ENCODE data around the gene CSTB.

Gene CSTB

DNA sequence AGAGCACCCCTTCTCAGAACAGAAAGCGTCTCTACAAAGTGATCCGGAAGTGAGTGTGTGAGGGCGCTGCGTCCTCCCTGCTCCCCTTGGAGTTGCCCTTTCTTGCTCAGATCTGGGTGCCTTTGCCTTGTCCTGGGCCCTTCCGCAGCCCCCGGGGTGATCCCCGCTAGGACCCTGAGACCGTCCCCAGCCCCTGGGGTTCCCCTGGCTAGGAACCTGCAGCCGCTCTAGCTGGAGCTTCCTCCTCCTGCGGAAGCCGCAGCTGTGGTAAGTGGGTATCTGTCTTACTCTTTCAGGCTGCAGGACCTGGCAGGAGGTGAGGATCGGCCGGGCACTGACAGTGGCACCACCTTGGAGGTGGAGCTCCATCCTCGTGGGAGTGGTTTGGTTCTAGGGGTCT is 24.5 kb upstream of the CSTB start:
- Histone ChIP-seq H3K36me3 (ENCODE audit: control insufficient read depth in 2 of 2, insufficient read depth in 2 of 2, low read length in 2 of 2) (peaks cover 31 to 73% of the 10 kb centered on the region in 2 donors), H3K27ac (ENCODE audit: low read depth in 2 of 2, low read length in 2 of 2) (no peak overlapping the region), H3K4me1 (ENCODE audit: control insufficient read depth in 2 of 2, insufficient read depth in 2 of 2, low read length in 2 of 2) (no peaks in the 10 kb centered on the region), H3K9ac (ENCODE audit: low read depth in 1 of 2, low read length in 2 of 2) (no peak overlapping the region), H3K27me3 (ENCODE audit: control insufficient read depth in 2 of 2, insufficient read depth in 2 of 2, low read length in 2 of 2) (no peaks in the 10 kb centered on the region), H3K9me3 (ENCODE audit: control insufficient read depth in 2 of 2, low read length in 2 of 2) (no peaks in the 10 kb centered on the region), H3K4me3 (ENCODE audit: low read length in 2 of 2) (no peak overlapping the region)

DNA sequence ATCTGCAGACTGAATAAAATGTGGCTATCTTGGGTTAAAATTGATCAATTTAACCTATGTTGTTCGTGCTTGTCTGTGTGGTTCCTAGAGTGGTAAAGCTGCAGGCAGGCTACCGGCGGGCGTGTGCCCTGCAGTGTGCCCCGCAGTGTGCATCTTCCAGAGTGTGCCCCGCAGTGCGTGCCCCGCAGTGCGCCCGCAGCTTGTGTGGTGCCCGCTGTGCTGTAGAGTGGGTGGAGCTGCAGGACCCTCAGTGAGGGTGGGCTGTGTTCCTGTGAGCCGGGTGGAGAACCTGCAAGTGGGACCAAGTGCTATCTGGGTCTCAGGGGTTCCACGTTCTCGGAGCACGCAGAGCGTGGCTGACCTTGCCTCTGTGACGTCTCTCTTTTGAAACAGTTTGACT is 24.0 kb upstream of the CSTB start:
- H3K4me1 ChIP-seq (ENCODE audit: control insufficient read depth in 2 of 2, insufficient read depth in 2 of 2, low read length in 2 of 2), result no peaks in the 10 kb centered on the region
- H3K9me3 ChIP-seq (ENCODE audit: control insufficient read depth in 2 of 2, low read length in 2 of 2), result no peaks in the 10 kb centered on the region
- no peak overlapping the region for H3K9ac ChIP-seq (ENCODE audit: low read depth in 1 of 2, low read length in 2 of 2)
- peaks cover 35 to 77% of the 10 kb centered on the region in 2 donors for H3K36me3 ChIP-seq (ENCODE audit: control insufficient read depth in 2 of 2, insufficient read depth in 2 of 2, low read length in 2 of 2)
- H3K27ac ChIP-seq (ENCODE audit: low read depth in 2 of 2, low read length in 2 of 2), result no peak overlapping the region
- no peak overlapping the region for H3K4me3 ChIP-seq (ENCODE audit: low read length in 2 of 2)
- H3K27me3 ChIP-seq (ENCODE audit: control insufficient read depth in 2 of 2, insufficient read depth in 2 of 2, low read length in 2 of 2), result no peaks in the 10 kb centered on the region

DNA sequence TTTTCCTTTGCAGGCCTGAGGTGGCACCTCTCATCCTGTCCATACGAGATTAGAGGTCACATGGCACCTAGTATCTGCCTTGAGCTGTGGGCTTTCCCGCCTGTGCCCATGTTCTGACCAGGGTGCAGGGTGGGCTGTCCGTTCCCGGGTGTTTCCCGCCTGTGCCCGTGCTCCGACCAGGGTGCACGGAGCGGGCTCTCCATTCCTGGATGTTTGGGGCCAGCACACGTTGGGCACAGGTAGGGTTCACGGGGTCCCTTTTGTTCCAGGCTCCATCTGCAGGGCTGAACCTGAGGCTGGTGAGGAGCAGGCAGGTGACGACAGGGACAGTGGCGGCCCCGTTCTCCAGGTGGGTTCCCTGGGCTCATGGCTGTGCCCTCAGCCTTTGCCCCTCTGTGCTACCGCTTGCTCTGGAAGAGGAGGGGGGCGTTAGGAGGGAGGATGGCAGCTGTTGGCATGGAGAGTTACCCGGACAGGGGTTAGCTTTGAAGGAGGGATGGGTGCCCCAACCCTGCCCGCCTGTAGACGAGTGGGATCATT is 23.3 kb upstream of the CSTB start:
- Histone ChIP-seq H3K27me3 (ENCODE audit: control insufficient read depth in 2 of 2, insufficient read depth in 2 of 2, low read length in 2 of 2) (no peaks in the 10 kb centered on the region), H3K9me3 (ENCODE audit: control insufficient read depth in 2 of 2, low read length in 2 of 2) (no peaks in the 10 kb centered on the region), H3K4me1 (ENCODE audit: control insufficient read depth in 2 of 2, insufficient read depth in 2 of 2, low read length in 2 of 2) (no peaks in the 10 kb centered on the region), H3K36me3 (ENCODE audit: control insufficient read depth in 2 of 2, insufficient read depth in 2 of 2, low read length in 2 of 2) (peaks cover 37 to 85% of the 10 kb centered on the region in 2 donors), H3K27ac (ENCODE audit: low read depth in 2 of 2, low read length in 2 of 2) (no peak overlapping the region), H3K4me3 (ENCODE audit: low read length in 2 of 2) (no peak overlapping the region), H3K9ac (ENCODE audit: low read depth in 1 of 2, low read length in 2 of 2) (no peak overlapping the region)

DNA sequence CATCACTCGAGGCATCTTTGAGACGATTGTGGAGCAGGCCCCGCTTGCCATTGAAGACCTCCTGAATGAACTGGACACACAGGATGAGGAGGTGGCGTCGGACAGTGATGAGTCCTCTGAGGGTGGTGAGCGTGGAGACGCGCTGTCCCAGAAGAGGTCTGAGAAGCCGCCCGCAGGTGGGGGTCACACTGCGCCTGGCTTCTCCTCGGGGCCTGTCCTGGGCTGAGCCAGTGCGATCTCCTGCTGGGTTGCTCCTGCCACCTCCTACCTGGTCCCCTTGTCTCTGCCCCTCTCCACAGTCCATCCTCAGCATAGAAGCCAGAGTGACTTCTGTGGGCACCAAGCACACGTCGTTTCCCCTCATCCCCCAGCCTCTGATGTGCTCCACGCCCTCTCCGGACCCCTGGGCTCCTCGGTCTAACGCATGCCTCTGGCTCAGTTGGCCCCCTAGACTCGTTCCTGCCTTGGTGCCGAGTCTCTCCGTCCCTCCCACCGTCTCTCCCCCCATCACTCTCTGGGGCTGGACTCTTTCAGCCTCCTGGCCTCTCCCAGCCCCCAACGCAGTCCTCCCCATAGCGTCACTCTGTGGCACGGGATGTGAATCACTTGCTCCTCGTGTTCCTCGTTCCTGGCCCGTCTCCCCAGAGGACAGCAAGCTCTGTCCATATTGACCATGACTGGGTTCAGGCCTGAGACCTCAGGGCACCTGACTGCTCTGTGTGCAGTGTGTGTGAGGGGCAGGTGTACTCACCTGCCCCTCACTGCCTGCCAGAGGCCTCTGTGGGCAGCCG is 22.0 kb upstream of the CSTB start:
- Histone ChIP-seq H3K9me3 (ENCODE audit: control insufficient read depth in 2 of 2, low read length in 2 of 2) (no peaks in the 10 kb centered on the region), H3K9ac (ENCODE audit: low read depth in 1 of 2, low read length in 2 of 2) (no peak overlapping the region), H3K4me1 (ENCODE audit: control insufficient read depth in 2 of 2, insufficient read depth in 2 of 2, low read length in 2 of 2) (no peaks in the 10 kb centered on the region), H3K4me3 (ENCODE audit: low read length in 2 of 2) (no peak overlapping the region), H3K27ac (ENCODE audit: low read depth in 2 of 2, low read length in 2 of 2) (no peak overlapping the region), H3K36me3 (ENCODE audit: control insufficient read depth in 2 of 2, insufficient read depth in 2 of 2, low read length in 2 of 2) (peaks cover 45 to 90% of the 10 kb centered on the region in 2 donors), H3K27me3 (ENCODE audit: control insufficient read depth in 2 of 2, insufficient read depth in 2 of 2, low read length in 2 of 2) (no peaks in the 10 kb centered on the region)

DNA sequence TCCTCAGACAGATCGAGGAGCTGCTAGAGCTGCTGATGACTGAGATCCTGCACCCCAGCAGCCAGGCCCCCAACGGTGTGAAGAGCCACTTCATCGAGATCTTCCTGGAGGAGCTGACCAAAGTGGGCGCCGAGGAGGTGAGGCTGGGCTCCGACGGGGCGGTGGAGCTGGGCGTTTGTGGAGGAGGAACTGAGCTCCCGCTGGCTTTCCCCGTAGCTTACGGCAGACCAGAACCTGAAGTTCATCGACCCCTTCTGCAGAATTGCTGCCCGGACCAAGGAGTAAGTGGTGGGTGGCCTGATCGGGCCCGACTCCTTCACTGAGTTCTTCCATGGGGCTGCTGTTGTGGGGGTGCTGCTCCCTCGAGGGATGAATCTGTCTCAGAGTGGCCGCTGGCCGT is 21.3 kb upstream of the CSTB start:
- Histone ChIP-seq H3K9ac (ENCODE audit: low read depth in 1 of 2, low read length in 2 of 2) (no peak overlapping the region), H3K27me3 (ENCODE audit: control insufficient read depth in 2 of 2, insufficient read depth in 2 of 2, low read length in 2 of 2) (no peaks in the 10 kb centered on the region), H3K4me1 (ENCODE audit: control insufficient read depth in 2 of 2, insufficient read depth in 2 of 2, low read length in 2 of 2) (no peaks in the 10 kb centered on the region), H3K9me3 (ENCODE audit: control insufficient read depth in 2 of 2, low read length in 2 of 2) (no peaks in the 10 kb centered on the region), H3K36me3 (ENCODE audit: control insufficient read depth in 2 of 2, insufficient read depth in 2 of 2, low read length in 2 of 2) (peaks cover 43 to 88% of the 10 kb centered on the region in 2 donors), H3K27ac (ENCODE audit: low read depth in 2 of 2, low read length in 2 of 2) (no peak overlapping the region), H3K4me3 (ENCODE audit: low read length in 2 of 2) (no peak overlapping the region)

DNA sequence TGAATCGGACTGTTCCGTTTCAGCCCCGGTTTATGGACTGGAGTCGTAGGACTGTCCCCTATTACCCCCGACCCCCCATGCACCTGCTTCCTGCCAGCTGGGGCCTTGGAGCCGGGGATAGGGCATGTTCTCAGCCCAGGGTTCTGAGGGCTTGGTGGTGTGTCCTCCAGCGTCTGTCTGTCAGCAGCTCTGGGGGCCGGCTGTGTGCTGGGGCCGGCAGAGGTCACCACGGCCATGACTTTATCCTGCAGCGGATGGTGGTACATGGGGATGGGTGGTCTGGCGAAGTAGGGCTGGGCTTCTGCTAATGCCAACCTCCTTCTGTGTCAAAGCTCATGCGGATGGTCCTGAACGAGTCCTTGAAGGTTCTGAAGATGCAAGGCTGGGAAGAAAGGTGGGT is 18.7 kb upstream of the CSTB start:
- Histone ChIP-seq H3K9ac (ENCODE audit: low read depth in 1 of 2, low read length in 2 of 2) (no peak overlapping the region), H3K36me3 (ENCODE audit: control insufficient read depth in 2 of 2, insufficient read depth in 2 of 2, low read length in 2 of 2) (peaks cover 37 to 70% of the 10 kb centered on the region in 2 donors), H3K9me3 (ENCODE audit: control insufficient read depth in 2 of 2, low read length in 2 of 2) (no peaks in the 10 kb centered on the region), H3K27me3 (ENCODE audit: control insufficient read depth in 2 of 2, insufficient read depth in 2 of 2, low read length in 2 of 2) (no peaks in the 10 kb centered on the region), H3K4me3 (ENCODE audit: low read length in 2 of 2) (no peak overlapping the region), H3K4me1 (ENCODE audit: control insufficient read depth in 2 of 2, insufficient read depth in 2 of 2, low read length in 2 of 2) (peaks cover 13 to 14% of the 10 kb centered on the region in 2 donors), H3K27ac (ENCODE audit: low read depth in 2 of 2, low read length in 2 of 2) (no peak overlapping the region)

DNA sequence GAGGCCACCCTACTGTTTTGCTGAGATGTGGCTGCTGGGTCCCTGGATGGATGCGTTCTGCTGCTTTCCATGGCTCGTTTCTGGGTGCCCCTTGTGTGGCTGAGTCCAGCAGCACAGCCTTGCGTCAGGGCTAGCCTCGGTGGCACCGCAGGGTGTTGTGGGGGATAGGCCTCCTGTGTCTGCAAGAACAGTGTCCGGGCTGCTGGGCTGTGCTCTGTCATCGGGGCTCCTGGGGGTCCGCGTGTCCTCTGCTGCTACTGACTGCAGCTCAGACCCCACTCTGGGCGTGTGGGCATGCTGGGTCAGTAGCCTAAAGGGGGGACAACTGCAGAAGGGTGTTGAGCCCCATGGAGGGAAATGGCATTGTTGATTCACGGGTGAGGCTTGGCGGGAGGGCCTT is 18.2 kb upstream of the CSTB start:
- no peak overlapping the region for H3K9ac ChIP-seq (ENCODE audit: low read depth in 1 of 2, low read length in 2 of 2)
- H3K4me3 ChIP-seq (ENCODE audit: low read length in 2 of 2), result no peak overlapping the region
- H3K9me3 ChIP-seq (ENCODE audit: control insufficient read depth in 2 of 2, low read length in 2 of 2), result no peaks in the 10 kb centered on the region
- H3K27ac ChIP-seq (ENCODE audit: low read depth in 2 of 2, low read length in 2 of 2), result no peak overlapping the region
- H3K27me3 ChIP-seq (ENCODE audit: control insufficient read depth in 2 of 2, insufficient read depth in 2 of 2, low read length in 2 of 2), result no peaks in the 10 kb centered on the region
- peaks cover 14 to 15% of the 10 kb centered on the region in 2 donors for H3K4me1 ChIP-seq (ENCODE audit: control insufficient read depth in 2 of 2, insufficient read depth in 2 of 2, low read length in 2 of 2)
- peaks cover 37 to 67% of the 10 kb centered on the region in 2 donors for H3K36me3 ChIP-seq (ENCODE audit: control insufficient read depth in 2 of 2, insufficient read depth in 2 of 2, low read length in 2 of 2)

DNA sequence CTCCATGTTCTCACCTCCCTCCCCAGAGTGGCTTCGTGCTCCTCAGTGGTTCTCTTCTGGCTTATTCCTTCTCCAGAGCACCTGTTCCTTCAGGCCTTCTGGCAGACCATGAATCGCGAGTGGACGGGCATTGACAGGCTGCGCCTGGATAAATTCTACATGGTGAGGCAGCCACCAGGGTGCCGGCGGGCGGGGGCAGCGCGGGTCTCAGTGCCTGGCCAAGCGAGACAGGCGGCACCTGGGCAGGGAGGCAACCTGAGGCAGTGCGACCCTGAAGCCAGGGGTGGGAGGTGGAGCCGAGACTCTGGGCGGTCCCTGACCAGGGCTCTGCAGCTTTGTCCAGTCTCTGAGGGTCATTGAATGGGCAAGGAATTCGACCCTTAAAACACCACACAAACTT is 17.1 kb upstream of the CSTB start:
- Histone ChIP-seq H3K4me3 (ENCODE audit: low read length in 2 of 2) (no peak overlapping the region), H3K27ac (ENCODE audit: low read depth in 2 of 2, low read length in 2 of 2) (no peak overlapping the region), H3K27me3 (ENCODE audit: control insufficient read depth in 2 of 2, insufficient read depth in 2 of 2, low read length in 2 of 2) (no peaks in the 10 kb centered on the region), H3K36me3 (ENCODE audit: control insufficient read depth in 2 of 2, insufficient read depth in 2 of 2, low read length in 2 of 2) (peaks cover 37 to 58% of the 10 kb centered on the region in 2 donors), H3K4me1 (ENCODE audit: control insufficient read depth in 2 of 2, insufficient read depth in 2 of 2, low read length in 2 of 2) (peaks cover 14 to 15% of the 10 kb centered on the region in 2 donors), H3K9me3 (ENCODE audit: control insufficient read depth in 2 of 2, low read length in 2 of 2) (no peaks in the 10 kb centered on the region), H3K9ac (ENCODE audit: low read depth in 1 of 2, low read length in 2 of 2) (no peak overlapping the region)

DNA sequence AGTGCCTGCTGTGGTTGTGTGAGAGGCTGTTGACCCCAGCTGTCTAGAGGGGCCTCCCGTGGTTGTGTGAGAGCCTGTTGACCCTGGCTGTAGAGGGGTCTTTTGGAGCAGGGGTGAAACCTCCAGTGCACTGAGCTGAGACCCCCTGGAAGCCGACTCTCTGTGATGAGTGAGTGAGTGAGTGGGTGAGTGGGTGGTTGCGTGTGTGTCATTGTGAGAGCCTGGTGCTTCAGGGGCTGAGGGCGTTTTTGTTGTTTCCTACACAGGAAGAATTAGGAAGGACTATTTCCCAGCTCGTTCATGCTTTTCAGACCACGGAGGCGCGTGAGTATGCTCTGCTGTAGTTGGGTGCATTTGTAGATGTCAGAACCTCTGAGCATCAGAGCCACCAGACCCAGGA is 16.3 kb upstream of the CSTB start:
- no peak overlapping the region for H3K27ac ChIP-seq (ENCODE audit: low read depth in 2 of 2, low read length in 2 of 2)
- H3K9me3 ChIP-seq (ENCODE audit: control insufficient read depth in 2 of 2, low read length in 2 of 2), result no peaks in the 10 kb centered on the region
- H3K4me1 ChIP-seq (ENCODE audit: control insufficient read depth in 2 of 2, insufficient read depth in 2 of 2, low read length in 2 of 2), result peaks cover 14 to 15% of the 10 kb centered on the region in 2 donors
- no peak overlapping the region for H3K4me3 ChIP-seq (ENCODE audit: low read length in 2 of 2)
- no peaks in the 10 kb centered on the region for H3K27me3 ChIP-seq (ENCODE audit: control insufficient read depth in 2 of 2, insufficient read depth in 2 of 2, low read length in 2 of 2)
- H3K9ac ChIP-seq (ENCODE audit: low read depth in 1 of 2, low read length in 2 of 2), result no peak overlapping the region
- peaks cover 32 to 49% of the 10 kb centered on the region in 2 donors for H3K36me3 ChIP-seq (ENCODE audit: control insufficient read depth in 2 of 2, insufficient read depth in 2 of 2, low read length in 2 of 2)

DNA sequence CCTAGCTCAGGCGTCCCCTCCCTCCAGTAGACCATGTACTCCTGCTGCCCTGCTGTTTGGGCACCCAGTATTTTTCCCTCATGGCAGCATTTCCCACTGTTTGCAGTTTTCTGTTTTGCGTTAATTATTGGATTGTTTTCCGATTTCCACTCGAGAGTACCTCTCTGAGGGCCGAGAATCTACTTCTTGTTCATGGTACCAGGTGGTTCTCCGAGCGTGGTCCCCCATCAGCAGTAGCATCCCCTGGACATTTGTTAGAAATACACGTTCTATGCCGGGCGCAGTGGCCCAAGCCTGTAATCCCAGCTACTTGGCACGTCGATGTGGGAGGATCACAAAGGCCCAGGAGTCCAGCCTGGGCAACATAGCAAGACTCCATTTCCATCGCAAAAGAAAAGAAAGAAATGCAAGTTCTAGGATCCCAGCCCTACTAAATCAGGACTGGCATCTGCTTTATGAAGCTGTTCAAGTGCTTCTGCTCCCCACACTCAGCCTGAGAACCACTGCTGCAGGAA is 14.0 kb upstream of the CSTB start:
- Histone ChIP-seq H3K9ac (ENCODE audit: low read depth in 1 of 2, low read length in 2 of 2) (peak overlapping the region; percentile 70 to 79), H3K4me1 (ENCODE audit: control insufficient read depth in 2 of 2, insufficient read depth in 2 of 2, low read length in 2 of 2) (peaks cover 14 to 15% of the 10 kb centered on the region in 2 donors), H3K27ac (ENCODE audit: low read depth in 2 of 2, low read length in 2 of 2) (peak overlapping the region in 1 of 2 donors; percentile 87), H3K9me3 (ENCODE audit: control insufficient read depth in 2 of 2, low read length in 2 of 2) (no peaks in the 10 kb centered on the region), H3K4me3 (ENCODE audit: low read length in 2 of 2) (peak overlapping the region; percentile 89), H3K27me3 (ENCODE audit: control insufficient read depth in 2 of 2, insufficient read depth in 2 of 2, low read length in 2 of 2) (no peaks in the 10 kb centered on the region), H3K36me3 (ENCODE audit: control insufficient read depth in 2 of 2, insufficient read depth in 2 of 2, low read length in 2 of 2) (peaks cover 18 to 26% of the 10 kb centered on the region in 2 donors)
